Measurements from ENCODE around the gene TMEM163.

- TF ChIP-seq ZSCAN20 (CRISPR knock-in tag; IDR thresholded peaks at IDR 0.05; ENCODE audit: borderline replicate concordance) (no peak), ZNF879 (CRISPR knock-in tag; IDR thresholded peaks at IDR 0.05) (no peak), SKI (IDR thresholded peaks at IDR 0.05; ENCODE audit: partially characterized antibody) (no peak), POLR2A (IDR thresholded peaks at IDR 0.05; ENCODE audit: insufficient read depth in 1 of 2, low read depth in 2 of 2, low read length in 2 of 2) (no peak), GLI4 (CRISPR knock-in tag; IDR thresholded peaks at IDR 0.05; ENCODE audit: borderline replicate concordance) (no peak), CTCF (CRISPR knock-in tag; IDR thresholded peaks at IDR 0.05) (no peak), ZNF781 (CRISPR knock-in tag; IDR thresholded peaks at IDR 0.05; ENCODE audit: borderline replicate concordance, not compliant biosample characterization) (no peak), CBX2 (IDR thresholded peaks at IDR 0.05; ENCODE audit: low read depth, low read length) (no peak), CBX2 (CRISPR knock-in tag; IDR thresholded peaks at IDR 0.05; ENCODE audit: low read depth) (no peak), KLF13 (CRISPR knock-in tag; IDR thresholded peaks at IDR 0.05) (no peak), ZNF256 (CRISPR knock-in tag; conservative IDR thresholded peaks at IDR 0.05) (no peak), ZFY (CRISPR knock-in tag; IDR thresholded peaks at IDR 0.05) (no peak)
Observed at GRCh38 chr2:134421556-134422328, 297.1 kb downstream of the TMEM163 start.

Measured in HepG2 (cell line).